VCaP (cell line): ENCODE measurements around the gene UTS2.

Experiments
- H3K27ac ChIP-seq: fragments of 450-650 bp; 2 replicates; pipeline ENCODE4 v1.5.1; 2017
- TF ChIP-seq, protein P1 (sequence below): fragments of 450-650 bp; conservative IDR thresholded peaks from 2 replicates; pipeline ENCODE4 v1.5.1; 2017; ENCODE audit warnings: mild to moderate bottlenecking, moderate library complexity

UTS2 gene

DNA sequence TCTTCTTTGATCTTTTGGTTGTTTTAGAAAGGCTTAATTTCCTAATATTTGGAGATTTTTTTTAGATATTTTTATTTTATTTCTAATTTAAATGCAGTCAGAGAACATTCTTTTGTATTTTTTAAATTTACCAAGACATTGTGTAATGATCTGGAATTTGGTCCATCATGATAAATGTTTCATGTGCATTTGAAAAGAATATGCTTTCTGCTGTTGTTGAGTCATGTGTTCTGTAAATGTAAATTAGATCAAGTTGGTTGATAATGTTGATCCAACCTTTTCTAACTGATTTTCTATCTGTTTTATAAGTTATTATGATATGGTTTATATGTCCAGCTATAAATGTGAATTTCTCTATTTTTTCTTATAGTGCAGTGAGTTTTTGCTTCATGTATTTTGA, 19.8 kb downstream of the UTS2 start:
- TF ChIP-seq, protein P1, sequence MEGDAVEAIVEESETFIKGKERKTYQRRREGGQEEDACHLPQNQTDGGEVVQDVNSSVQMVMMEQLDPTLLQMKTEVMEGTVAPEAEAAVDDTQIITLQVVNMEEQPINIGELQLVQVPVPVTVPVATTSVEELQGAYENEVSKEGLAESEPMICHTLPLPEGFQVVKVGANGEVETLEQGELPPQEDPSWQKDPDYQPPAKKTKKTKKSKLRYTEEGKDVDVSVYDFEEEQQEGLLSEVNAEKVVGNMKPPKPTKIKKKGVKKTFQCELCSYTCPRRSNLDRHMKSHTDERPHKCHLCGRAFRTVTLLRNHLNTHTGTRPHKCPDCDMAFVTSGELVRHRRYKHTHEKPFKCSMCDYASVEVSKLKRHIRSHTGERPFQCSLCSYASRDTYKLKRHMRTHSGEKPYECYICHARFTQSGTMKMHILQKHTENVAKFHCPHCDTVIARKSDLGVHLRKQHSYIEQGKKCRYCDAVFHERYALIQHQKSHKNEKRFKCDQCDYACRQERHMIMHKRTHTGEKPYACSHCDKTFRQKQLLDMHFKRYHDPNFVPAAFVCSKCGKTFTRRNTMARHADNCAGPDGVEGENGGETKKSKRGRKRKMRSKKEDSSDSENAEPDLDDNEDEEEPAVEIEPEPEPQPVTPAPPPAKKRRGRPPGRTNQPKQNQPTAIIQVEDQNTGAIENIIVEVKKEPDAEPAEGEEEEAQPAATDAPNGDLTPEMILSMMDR, result no peak
- H3K27ac ChIP-seq, result no peak overlapping the region

DNA sequence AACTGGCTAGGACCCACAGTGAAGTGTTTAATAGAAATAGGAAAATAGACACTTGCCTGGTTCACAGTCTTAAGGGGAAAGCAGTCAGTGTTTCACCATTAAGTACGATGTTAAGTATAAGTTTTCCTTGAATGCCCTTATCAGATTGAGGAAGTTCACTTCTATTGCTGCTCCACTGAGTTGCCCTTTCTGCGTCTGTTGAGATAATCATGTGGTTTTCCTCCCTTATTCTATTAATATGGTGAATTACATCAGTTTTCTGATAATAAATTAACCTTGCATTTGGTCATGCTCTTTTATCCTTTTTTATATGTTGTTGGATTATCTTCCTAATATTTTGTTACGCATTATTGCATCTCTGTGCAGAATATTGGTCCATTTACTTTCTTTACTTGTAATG, 21.4 kb downstream of the UTS2 start:
- TF ChIP-seq, protein P1, result no peak
- no peak overlapping the region for H3K27ac ChIP-seq

DNA sequence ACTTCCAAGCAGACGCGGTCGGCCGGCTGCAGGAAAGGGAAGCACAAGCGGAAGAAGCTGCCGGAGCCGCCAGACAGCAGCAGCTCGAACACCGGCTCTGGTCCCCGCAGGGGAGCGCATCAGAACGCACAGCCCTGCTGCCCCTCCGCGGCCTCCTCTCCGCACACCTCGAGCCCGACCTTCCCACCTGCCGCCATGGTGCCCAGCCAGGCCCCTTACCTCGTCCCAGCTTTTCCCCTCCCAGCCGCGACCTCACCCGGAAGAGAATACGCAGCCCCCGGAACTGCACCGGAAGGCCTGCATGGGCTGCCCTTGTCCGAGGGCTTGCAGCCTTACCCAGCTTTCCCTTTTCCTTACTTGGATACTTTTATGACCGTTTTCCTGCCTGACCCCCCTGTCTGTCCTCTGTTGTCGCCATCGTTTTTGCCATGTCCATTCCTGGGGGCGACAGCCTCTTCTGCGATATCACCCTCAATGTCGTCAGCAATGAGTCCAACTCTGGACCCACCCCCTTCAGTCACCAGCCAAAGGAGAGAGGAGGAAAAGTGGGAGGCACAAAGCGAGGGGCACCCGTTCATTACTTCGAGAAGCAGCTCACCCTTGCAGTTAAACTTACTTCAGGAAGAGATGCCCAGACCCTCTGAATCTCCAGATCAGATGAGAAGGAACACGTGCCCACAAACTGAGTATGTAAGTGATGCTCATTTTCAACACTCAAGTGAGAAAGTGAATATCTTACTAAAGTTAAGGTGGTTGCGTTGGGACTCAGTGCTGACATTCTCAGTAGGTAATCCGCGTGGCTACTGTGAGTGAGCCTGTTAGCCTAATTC, 25.5 kb downstream of the UTS2 start:
- H3K27ac ChIP-seq, result no peak overlapping the region
- TF ChIP-seq, protein P1, result no peak

DNA sequence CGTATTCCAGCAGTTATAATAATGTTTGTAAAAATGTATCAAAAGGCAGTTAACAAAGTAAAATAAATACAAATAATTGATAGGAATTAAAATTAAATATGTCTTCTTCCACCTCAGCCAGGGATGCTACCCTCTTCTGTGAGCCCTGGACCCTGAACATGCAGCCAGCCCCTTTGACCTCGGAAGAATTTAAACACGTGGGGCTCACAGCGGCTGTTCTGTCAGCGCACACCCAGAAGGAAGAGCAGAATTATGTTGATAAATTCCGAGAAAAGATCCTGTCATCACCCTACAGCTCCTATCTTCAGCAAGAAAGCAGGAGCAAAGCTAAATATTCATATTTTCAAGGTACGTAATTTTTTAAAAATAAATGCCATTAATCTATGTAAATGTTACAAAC, 26.5 kb downstream of the UTS2 start:
- TF ChIP-seq, protein P1, result no peak
- H3K27ac ChIP-seq, result no peak overlapping the region

DNA sequence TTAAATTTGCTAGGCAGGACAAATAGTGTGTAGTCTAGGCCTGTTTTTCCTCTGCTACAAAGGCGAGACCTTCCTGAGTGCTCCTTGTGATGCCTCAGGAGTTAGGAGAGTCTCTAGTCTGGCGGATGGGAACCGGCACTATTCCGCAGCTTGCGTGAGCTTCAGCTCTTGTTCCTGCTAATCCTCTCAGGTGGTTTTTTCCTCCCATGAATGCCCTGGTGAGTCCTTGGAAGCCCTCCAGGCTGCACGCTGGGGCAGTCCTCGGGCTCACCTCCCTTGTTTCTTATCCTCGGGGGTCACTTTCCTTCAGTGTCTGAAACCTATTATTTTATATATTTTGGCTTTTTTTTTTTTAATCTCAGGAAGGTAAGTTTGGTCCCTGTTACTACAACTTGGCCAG, 28.2 kb downstream of the UTS2 start:
- TF ChIP-seq, protein P1, result no peak

DNA sequence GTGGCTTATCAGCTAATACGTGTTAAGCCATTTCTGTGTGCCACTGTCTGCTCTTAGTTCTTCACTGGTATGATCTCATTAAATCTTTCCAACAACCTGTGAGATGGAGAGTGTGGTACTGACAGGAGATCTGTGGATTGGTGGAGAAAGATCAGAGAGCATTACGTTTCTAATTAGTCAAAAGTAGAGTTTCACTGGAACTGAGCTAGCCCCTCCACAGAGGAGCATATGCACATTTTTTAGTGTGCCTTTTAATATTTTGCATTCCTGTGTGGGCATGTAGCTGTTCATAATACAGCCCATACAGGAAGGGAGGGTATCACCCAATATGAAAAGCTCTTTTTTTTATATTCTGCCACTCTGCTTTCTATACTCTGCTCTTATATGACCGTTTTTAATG, 31.6 kb downstream of the UTS2 start:
- H3K27ac ChIP-seq, result no peak overlapping the region

More for the DNA sequence above, 28.2 kb downstream of the UTS2 start:
- no peak overlapping the region for H3K27ac ChIP-seq

DNA sequence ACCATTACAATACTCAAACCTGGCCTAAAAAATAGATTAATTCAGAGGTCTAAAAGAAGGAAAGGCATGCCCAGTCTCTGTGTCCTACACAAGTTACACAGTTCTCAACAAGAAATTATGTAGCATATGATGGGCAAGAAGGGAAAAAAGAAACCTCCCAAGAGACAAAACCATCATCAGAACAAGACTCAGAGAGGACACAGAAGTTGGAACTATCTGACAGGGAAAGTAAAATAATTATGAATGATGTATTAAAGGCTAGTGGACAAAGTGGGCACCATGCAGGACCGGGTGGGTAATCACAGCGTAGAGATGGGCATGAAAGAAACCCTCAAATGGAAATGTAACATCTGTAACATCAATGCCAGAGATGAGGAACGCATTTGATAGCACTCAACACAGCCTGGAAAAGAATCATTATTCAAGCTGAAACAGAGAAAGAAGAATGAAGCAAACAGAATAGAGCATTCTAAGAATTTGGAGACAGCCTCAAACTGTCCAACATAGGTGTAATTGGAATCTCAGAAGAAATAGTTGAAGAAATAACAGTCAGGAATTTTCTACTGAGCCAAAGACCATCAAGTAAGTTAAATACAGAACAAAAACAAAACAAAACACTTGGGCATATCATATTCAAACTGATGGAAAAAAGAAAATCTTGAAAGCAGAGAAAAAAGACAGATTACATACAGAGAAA, 39.0 kb downstream of the UTS2 start:
- TF ChIP-seq, protein P1, result no peak
- no peak overlapping the region for H3K27ac ChIP-seq

More for the DNA sequence above, 31.6 kb downstream of the UTS2 start:
- TF ChIP-seq, protein P1, result no peak
